Suppressor macrophage (primary cell): ENCODE results near the gene GPR155.
A peak's percentile ranks its signal among the peaks of the same experiment; 100 is the strongest.
"Not testable (repeated sequence)": the region's sequence is repeated elsewhere in the genome, so short reads cannot be mapped to it uniquely, and the experiment has no call there.

Experiments used
- DNase-seq, 4 experiments: peaks; one replicate each; pipeline ENCODE4 v3.0.0-alpha.2; 2020 to 2022

GPR155 gene

DNA sequence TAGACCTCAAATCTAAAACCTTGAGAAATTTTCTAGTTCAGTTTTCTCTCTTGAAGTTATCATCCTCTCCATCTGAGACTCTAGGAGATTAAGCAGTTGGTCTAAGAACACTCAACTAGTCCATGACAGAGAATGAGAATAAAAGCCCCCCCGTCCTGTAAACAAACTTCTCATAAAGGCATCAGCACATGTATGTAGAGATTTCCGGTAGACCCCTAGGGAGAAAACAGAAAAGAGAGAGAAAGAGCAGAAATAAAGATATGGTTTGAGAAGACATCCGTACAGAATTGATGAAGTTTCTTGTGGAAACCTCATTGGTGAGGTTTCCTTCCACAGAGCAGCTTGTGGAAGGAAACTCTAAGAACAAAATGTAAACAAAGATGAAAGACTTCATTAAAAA, 3.2 kb upstream of the GPR155 start:
- no peak for DNase-seq

DNA sequence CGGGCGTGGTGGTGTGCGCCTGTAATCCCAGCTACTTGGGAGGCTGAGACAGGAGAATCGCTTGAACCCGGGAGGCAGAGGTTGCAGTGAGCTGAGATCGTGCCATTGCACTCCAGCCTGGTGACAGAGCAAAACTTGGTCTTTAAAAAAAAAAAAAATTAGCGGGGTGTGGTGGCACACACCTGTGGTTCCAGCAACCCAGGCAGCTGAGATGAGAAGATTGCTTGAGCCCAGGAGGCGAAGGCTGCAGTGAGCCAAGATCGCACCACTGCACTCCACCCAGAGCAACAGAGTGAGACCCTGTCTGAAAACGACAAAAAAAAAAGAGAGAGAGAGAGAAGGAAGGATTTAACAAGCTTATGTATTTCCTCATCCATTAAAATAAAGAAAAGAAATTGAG, 2.7 kb upstream of the GPR155 start:
- not testable (repeated sequence) for DNase-seq

DNA sequence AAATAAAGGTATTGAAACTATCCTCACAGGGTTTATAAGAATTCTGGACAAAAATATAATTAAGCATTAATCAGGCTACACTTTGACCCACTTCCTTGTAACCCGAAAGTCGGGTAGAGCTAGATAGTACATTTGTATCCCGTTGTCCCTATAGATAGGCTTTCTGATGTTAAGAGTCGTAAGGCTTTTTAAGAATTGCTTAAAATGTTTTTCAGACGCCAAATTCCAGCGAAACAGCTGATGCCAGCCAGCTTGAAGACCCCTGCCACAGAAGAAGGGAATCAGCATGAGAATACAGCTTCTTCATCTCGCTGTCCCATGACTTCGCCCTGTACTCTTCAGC, 962 bp upstream of the GPR155 start:
- no peak for DNase-seq

DNA sequence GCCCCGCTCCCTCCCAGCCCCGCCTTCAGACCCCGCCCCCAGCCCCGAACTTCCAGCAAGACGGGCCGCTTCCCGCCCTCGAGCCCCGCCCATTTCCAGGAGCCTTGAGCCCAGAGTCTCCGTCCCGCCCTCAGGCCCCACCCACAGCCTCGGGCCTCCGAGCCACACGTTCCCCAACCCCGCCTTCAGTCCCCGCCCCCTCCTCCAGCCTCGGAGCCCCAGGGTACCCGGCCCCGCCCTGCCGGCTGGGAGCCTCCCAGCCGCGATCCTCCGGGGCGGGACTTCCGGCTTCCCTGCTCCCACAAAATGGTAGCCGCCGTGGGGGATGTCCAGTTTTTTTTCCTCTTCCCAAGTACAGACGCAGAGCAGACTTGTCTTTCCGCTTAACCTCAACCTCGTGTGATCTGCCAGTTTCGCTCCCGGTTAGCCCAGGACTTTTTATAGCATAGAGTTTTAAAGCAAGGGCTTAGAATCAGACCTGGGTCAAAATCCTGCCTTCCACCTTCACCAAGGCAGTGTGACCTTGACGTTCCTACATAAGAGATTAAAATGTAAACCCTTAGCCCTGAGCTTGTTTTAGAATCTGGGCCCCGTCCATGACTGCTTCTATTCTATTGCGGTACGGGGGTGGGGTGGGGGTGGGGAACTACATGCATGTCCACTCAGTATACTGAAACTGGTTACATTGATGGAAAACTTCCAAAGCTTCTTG, 435 bp upstream of the GPR155 start:
- DNase-seq: peak; percentile 93 to 100 (median 96)

- DNase-seq: peak in 2 of 4 experiments; percentile 29 to 38
These were observed 854 bp downstream of the GPR155 start for GRCh38 chr2:174485788-174486562.

DNA sequence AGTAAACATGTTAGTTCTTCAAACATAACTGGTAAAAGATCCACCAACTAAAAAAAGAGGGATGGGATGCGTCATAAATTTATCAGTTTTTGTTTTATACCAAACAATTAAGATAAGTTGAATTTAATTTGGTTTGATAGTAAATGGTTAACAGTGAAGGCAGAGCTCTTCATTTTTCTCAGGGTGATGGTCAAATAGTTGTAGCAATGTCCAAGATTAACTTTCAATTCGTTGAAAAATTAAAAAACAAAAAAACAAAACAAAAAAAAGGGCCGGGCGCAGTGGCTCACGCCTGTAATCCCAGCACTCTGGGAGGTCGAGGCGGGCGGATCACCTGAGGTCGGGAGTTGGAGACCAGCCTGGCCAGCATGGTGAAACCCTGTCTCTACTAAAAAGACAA, 1.8 kb downstream of the GPR155 start:
- not testable (repeated sequence) for DNase-seq

- DNase-seq: no peak
These were observed 2.3 kb downstream of the GPR155 start for GRCh38 chr2:174484573-174484972.

- DNase-seq: no peak
These were observed 4.0 kb downstream of the GPR155 start for GRCh38 chr2:174482854-174483253.

GRCh38 chr2:174477759-174478158, 9.1 kb downstream of the GPR155 start:
- DNase-seq: no peak

GRCh38 chr2:174473796-174474195, 13.0 kb downstream of the GPR155 start:
- no peak for DNase-seq

- peak in 1 of 4 experiments; percentile 8 for DNase-seq
These were observed 21.5 kb downstream of the GPR155 start for GRCh38 chr2:174465327-174465726.

GRCh38 chr2:174461221-174461620, 25.6 kb downstream of the GPR155 start:
- DNase-seq: no peak

DNA sequence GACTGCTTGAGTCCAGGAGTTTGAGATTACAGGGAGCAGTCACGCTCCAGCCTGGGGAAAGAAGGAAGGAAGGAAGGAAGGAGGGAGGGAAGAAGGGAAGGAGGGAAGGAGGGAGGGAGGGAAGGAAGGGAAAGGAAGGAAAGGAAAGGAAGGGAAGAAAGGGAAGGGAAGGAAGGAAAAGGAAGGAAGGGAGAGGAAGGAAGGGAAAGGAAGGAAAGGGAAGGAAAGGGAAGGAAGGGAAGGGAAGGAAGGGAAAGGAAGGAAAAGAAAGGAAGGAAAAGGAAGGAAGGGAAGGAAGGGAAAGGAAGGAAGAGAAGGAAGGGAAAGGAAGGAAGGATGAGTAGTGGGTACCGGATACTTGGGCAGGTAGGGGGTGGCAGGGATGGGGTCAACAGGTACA, 32.3 kb downstream of the GPR155 start:
- no peak for DNase-seq

GRCh38 chr2:174450021-174450816, 36.6 kb downstream of the GPR155 start:
- DNase-seq: no peak

- DNase-seq: no peak
These were observed 37.8 kb downstream of the GPR155 start for GRCh38 chr2:174449033-174449432.

- no peak for DNase-seq
These were observed 40.3 kb downstream of the GPR155 start for GRCh38 chr2:174446531-174446930.

DNA sequence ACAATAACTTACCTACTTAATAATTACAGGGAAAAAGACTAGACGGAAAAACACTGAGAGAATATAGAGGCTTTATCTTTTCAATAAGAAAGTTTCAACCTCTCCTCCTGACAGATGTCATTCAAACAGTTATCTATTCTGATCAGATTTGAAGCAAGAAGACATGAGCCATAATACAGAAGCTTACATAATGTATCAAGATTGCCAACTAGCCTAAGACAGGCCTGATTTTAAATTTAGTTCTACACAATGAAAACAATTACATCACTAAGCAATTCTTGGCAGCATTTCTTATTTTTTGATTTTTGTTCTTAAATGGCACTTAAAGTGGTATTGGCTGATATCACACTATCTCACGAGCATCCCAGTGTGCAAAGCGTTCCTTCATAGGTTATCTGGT, 41.6 kb downstream of the GPR155 start:
- no peak for DNase-seq

- no peak for DNase-seq
These were observed 42.1 kb downstream of the GPR155 start for GRCh38 chr2:174444761-174445160.

- no peak for DNase-seq
These were observed 44.0 kb downstream of the GPR155 start for GRCh38 chr2:174442546-174443510.

DNA sequence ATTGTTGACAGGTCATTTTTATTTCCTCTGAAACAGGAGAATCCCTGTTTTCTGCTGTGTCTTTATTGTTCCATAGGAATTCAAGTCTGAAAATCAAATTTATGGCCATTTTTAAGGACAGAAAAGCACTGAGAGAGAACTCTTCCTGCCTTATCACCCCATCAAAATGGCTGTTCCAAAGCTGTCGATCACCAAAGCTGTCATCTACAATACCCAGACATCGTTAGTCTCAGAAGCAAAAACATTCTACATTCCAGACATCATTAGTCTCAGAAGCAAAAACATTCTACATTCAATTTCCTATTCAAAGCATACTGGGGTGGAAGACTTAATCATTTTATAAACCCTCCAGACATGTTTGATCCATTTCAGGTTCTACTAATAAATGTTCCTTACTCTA, 46.9 kb downstream of the GPR155 start:
- DNase-seq: no peak

- no peak for DNase-seq
These were observed 47.5 kb downstream of the GPR155 start for GRCh38 chr2:174439323-174439722.
